GM18951 (cell line): ENCODE results near the gene LAMA2.

Experiments used
- POLR2A ChIP-seq: IDR thresholded peaks from 4 replicates; pipeline ENCODE4 v1.6.1; 2011; ENCODE audit warnings: mild to moderate bottlenecking; ENCODE audit not compliant: insufficient read length, insufficient read depth; ENCODE audit errors: extremely low read depth
- in situ Hi-C: fragments of 300-500 bp; cut with MboI; formaldehyde crosslinking; loops from one replicate; pipeline ENCODE4 v1.12.0; 2022; ENCODE audit warnings: low sequenced_read_pairs, mixed read lengths, inconsistent platforms; ENCODE audit not compliant: unreplicated experiment

LAMA2 gene

GRCh38 chr6:129481706-129482105 lies 598.8 kb downstream of the LAMA2 start:
- in situ Hi-C loops = no loop called here
- no peak for TF ChIP-seq POLR2A

GRCh38 chr6:129485746-129486145 lies 602.8 kb downstream of the LAMA2 start:
- in situ Hi-C loops = no loop called here
- no peak for TF ChIP-seq POLR2A

GRCh38 chr6:129486327-129486726 lies 603.4 kb downstream of the LAMA2 start:
- no peak for TF ChIP-seq POLR2A
- in situ Hi-C loops = no loop called here

GRCh38 chr6:129488313-129488712 lies 605.4 kb downstream of the LAMA2 start:
- no peak for TF ChIP-seq POLR2A
- in situ Hi-C loops = no loop called here

GRCh38 chr6:129489215-129489765 lies 606.4 kb downstream of the LAMA2 start:
- no peak for TF ChIP-seq POLR2A
- in situ Hi-C loops = no loop called here

- no peak for TF ChIP-seq POLR2A
- in situ Hi-C loops = no loop called here
Observed at GRCh38 chr6:129490521-129491255, 607.8 kb downstream of the LAMA2 start.

GRCh38 chr6:129491436-129491835 lies 608.5 kb downstream of the LAMA2 start:
- in situ Hi-C loops = no loop called here
- no peak for TF ChIP-seq POLR2A

GRCh38 chr6:129492260-129492659 lies 609.3 kb downstream of the LAMA2 start:
- in situ Hi-C loops = no loop called here
- TF ChIP-seq POLR2A = no peak

GRCh38 chr6:129493354-129493902 lies 610.5 kb downstream of the LAMA2 start:
- no peak for TF ChIP-seq POLR2A
- in situ Hi-C loops = no loop called here

- TF ChIP-seq POLR2A = no peak
- in situ Hi-C loops = no loop called here
Observed at GRCh38 chr6:129494099-129494498, 611.2 kb downstream of the LAMA2 start.

GRCh38 chr6:129494586-129494985 lies 611.6 kb downstream of the LAMA2 start:
- in situ Hi-C loops = no loop called here
- no peak for TF ChIP-seq POLR2A

- TF ChIP-seq POLR2A = no peak
- in situ Hi-C loops = no loop called here
Observed at GRCh38 chr6:129495652-129496051, 612.7 kb downstream of the LAMA2 start.

- no peak for TF ChIP-seq POLR2A
Observed at GRCh38 chr6:129497481-129498441, 614.8 kb downstream of the LAMA2 start.

More at GRCh38 chr6:129497481-129498441, 614.8 kb downstream of the LAMA2 start:
- in situ Hi-C loops = no loop called here
